Nephron (organoid): ENCODE measurements around the gene TMC5.

Experiments
- H3K27ac Mint-ChIP-seq, 3 experiments: 2 replicates each; pipeline ENCODE4 v1.8.0; 2020; ENCODE audit warnings: mixed read lengths in 3 of 3, mild to moderate bottlenecking in 2 of 3, moderate library complexity in 1 of 3
- H3K27me3 Mint-ChIP-seq: 2 replicates; pipeline ENCODE4 v1.8.0; 2021; ENCODE audit warnings: low read depth, mild to moderate bottlenecking, moderate library complexity, mixed read lengths
- H3K36me3 Mint-ChIP-seq: 2 replicates; pipeline ENCODE4 v1.8.0; 2020; ENCODE audit warnings: low read depth, mixed read lengths
- H3K4me1 Mint-ChIP-seq: 2 replicates; pipeline ENCODE4 v1.8.0; 2020; ENCODE audit warnings: mixed read lengths
- H3K4me3 Mint-ChIP-seq, 3 experiments: 2 replicates each; pipeline ENCODE4 v1.8.0; 2020; ENCODE audit warnings: mild to moderate bottlenecking in 3 of 3, mixed read lengths in 3 of 3, moderate library complexity in 2 of 3
- H3K9me3 Mint-ChIP-seq: 2 replicates; pipeline ENCODE4 v1.8.0; 2020; ENCODE audit warnings: mixed read lengths
- TF ChIP-seq, protein P1 (sequence below), 3 experiments: fragments of 200-600 bp; sonication (generic); IDR thresholded peaks; one replicate each; pipeline ENCODE4 v1.5.0; 2021; ENCODE audit warnings: antibody characterized with exemption in 3 of 3; ENCODE audit not compliant: unreplicated experiment in 3 of 3

TMC5 gene

DNA sequence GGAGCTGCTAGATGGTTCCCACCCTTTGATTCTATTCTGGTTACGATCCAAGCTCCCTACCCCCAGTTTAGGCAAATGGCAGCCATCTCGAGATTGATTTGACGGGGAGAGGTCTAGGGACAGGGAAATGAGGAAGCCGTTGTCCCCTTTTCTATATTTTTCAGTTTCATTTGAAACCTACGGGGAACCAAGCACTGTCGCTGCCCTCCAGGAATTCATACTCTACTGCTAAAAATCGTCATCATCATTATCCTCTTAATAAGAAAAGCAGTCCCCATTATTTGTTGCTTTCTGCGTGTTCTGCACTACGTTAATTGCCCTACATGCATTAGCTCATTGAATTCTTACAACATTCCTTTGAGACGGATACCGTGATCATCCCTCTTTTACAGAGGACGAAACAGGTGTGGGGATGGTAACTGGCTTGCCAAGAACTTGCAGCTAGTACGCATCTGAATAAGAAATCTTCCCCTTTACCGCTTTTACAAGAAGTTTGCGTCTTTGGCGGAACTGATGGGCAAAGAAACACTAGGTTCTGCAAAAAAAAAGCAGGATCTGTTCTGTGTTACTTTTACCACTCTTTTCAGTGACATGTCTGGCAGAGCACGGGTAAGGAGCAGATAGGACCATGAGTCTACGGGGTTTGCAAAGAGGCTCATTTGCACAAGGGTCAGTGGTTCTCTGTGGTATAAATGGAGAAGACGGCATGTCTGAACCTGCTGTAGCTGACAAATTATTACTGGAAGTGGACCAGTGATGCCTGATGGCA, 107.1 kb downstream of the TMC5 start:
- Mint-ChIP-seq H3K27me3 (no peaks in the 10 kb centered on the region), H3K4me3 (peak overlapping the region; percentile 94 to 96 (median 95)), H3K27ac (peak overlapping the region; percentile 37 to 77 (median 54)), H3K4me1 (peaks cover 37% of the 10 kb centered on the region), H3K36me3 (peaks cover 11% of the 10 kb centered on the region), H3K9me3 (no peaks in the 10 kb centered on the region)
- TF ChIP-seq, protein P1, sequence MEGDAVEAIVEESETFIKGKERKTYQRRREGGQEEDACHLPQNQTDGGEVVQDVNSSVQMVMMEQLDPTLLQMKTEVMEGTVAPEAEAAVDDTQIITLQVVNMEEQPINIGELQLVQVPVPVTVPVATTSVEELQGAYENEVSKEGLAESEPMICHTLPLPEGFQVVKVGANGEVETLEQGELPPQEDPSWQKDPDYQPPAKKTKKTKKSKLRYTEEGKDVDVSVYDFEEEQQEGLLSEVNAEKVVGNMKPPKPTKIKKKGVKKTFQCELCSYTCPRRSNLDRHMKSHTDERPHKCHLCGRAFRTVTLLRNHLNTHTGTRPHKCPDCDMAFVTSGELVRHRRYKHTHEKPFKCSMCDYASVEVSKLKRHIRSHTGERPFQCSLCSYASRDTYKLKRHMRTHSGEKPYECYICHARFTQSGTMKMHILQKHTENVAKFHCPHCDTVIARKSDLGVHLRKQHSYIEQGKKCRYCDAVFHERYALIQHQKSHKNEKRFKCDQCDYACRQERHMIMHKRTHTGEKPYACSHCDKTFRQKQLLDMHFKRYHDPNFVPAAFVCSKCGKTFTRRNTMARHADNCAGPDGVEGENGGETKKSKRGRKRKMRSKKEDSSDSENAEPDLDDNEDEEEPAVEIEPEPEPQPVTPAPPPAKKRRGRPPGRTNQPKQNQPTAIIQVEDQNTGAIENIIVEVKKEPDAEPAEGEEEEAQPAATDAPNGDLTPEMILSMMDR (IDR thresholded peaks at IDR 0.05; ENCODE audit: unreplicated experiment in 3 of 3) = no peak

GRCh38 chr16:19525385-19525723, 107.7 kb downstream of the TMC5 start:
- peaks cover 33% of the 10 kb centered on the region for H3K4me1 Mint-ChIP-seq
- H3K4me3 Mint-ChIP-seq = peak overlapping the region; percentile 94 to 96 (median 95)
- H3K36me3 Mint-ChIP-seq = peaks cover 13% of the 10 kb centered on the region
- TF ChIP-seq, protein P1 (IDR thresholded peaks at IDR 0.05; ENCODE audit: unreplicated experiment in 3 of 3) = no peak
- H3K9me3 Mint-ChIP-seq = no peaks in the 10 kb centered on the region
- no peaks in the 10 kb centered on the region for H3K27me3 Mint-ChIP-seq
- H3K27ac Mint-ChIP-seq = peak overlapping the region in 2 of 3 experiments; percentile 37 to 77

- Mint-ChIP-seq H3K36me3 (peaks cover 14% of the 10 kb centered on the region), H3K4me3 (peak overlapping the region in 1 of 3 experiments; percentile 45), H3K27me3 (no peaks in the 10 kb centered on the region)
Observed at GRCh38 chr16:19527161-19527560, 109.5 kb downstream of the TMC5 start.

GRCh38 chr16:19528666-19529065, 111.0 kb downstream of the TMC5 start:
- H3K4me1 Mint-ChIP-seq = peaks cover 15% of the 10 kb centered on the region
- no peak overlapping the region for H3K27ac Mint-ChIP-seq
- TF ChIP-seq, protein P1 (IDR thresholded peaks at IDR 0.05; ENCODE audit: unreplicated experiment in 3 of 3) = no peak
- no peak overlapping the region for H3K4me3 Mint-ChIP-seq
- H3K9me3 Mint-ChIP-seq = no peaks in the 10 kb centered on the region
- no peaks in the 10 kb centered on the region for H3K27me3 Mint-ChIP-seq
- peaks cover 23% of the 10 kb centered on the region for H3K36me3 Mint-ChIP-seq

More at GRCh38 chr16:19527161-19527560, 109.5 kb downstream of the TMC5 start:
- no peaks in the 10 kb centered on the region for H3K9me3 Mint-ChIP-seq
- TF ChIP-seq, protein P1 (IDR thresholded peaks at IDR 0.05; ENCODE audit: unreplicated experiment in 3 of 3) = no peak
- H3K27ac Mint-ChIP-seq = no peak overlapping the region
- peaks cover 20% of the 10 kb centered on the region for H3K4me1 Mint-ChIP-seq

- TF ChIP-seq, protein P1 (IDR thresholded peaks at IDR 0.05; ENCODE audit: unreplicated experiment in 3 of 3) = no peak
- Mint-ChIP-seq H3K9me3 (no peaks in the 10 kb centered on the region), H3K4me1 (no peaks in the 10 kb centered on the region), H3K4me3 (no peak overlapping the region), H3K27me3 (no peaks in the 10 kb centered on the region), H3K27ac (no peak overlapping the region), H3K36me3 (peaks cover 42% of the 10 kb centered on the region)
Observed at GRCh38 chr16:19532601-19533000, 114.9 kb downstream of the TMC5 start.
